Left ventricle myocardium inferior (tissue), 1 donor: Measurements from ENCODE around the gene USP24. TPM values are rescaled to one million over a fixed set of nuclear protein-coding genes. Genes with fewer than 3 reads are reported as not detected.

ENCODE experiments used
- DNase-seq: peaks from one replicate; pipeline ENCODE4 v3.0.0-alpha.2; 2020
- H3K27ac ChIP-seq: fragments of 200-600 bp; replicated peaks from 2 replicates; pipeline ENCODE4 v1.8.0; 2021
- H3K27me3 ChIP-seq: fragments of 200-600 bp; 2 replicates; pipeline ENCODE4 v1.8.0; 2021; ENCODE audit warnings: low read depth
- H3K36me3 ChIP-seq: fragments of 200-600 bp; 2 replicates; pipeline ENCODE4 v1.8.0; 2021
- H3K4me1 ChIP-seq: fragments of 200-600 bp; 2 replicates; pipeline ENCODE4 v1.8.0; 2021
- H3K4me3 ChIP-seq: fragments of 200-600 bp; 2 replicates; pipeline ENCODE4 v1.8.0; 2021; ENCODE audit warnings: mild to moderate bottlenecking, moderate library complexity
- H3K9me3 ChIP-seq: fragments of 200-600 bp; replicated peaks from 2 replicates; pipeline ENCODE4 v1.8.0; 2021
- CTCF ChIP-seq: fragments of 200-600 bp; IDR thresholded peaks from 2 replicates; pipeline ENCODE4 v1.8.0; 2021; ENCODE audit warnings: antibody characterized with exemption, mild to moderate bottlenecking, borderline replicate concordance
- intact Hi-C: fragments of 100-400 bp; cut with micrococcal nuclease; formaldehyde crosslinking; loops from one replicate; pipeline ENCODE4 v1.11.0; 2022
- total RNA-seq: library from RNA; stranded (reverse); fragmentation: NEBNext Ultra II Directional; extraction: Animal tissue kit (Norgen Biotek cat#: 25700); gene quantifications from one replicate; pipeline ENCODE4 v1.2.1, GENCODE V29; 2021
- donor health status: DM: no; HTN: yes; CAD: no; lungs with severe emphysema.

Gene USP24
- total RNA-seq, 1 donor from 2014 or later = 39.5 TPM

DNA sequence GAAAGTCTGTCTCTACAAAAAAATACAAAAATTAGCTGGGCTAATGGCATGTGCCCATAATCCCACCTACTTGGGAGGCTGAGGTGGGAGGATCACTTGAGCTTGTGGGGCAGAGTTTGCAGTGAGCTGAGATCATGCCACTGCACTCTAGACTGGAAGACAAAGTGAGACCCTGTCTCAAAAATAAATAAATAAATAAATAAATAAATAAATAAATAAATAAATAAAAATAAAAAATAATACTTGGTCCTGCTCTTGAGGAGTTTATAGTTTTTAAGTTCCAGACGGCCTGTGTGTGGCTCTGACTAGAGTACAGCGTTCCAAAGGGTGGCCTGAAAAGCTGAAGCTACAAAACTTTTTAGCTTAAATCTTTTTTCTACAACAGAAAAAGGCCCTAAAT lies 140.7 kb downstream of the USP24 start:
- peaks cover 99% of the 10 kb centered on the region for H3K36me3 ChIP-seq
- no peak overlapping the region for H3K4me3 ChIP-seq
- peaks cover 20% of the 10 kb centered on the region for H3K4me1 ChIP-seq
- intact Hi-C loops = no loop called here
- DNase-seq = no peak
- no peaks in the 10 kb centered on the region for H3K9me3 ChIP-seq
- no peak overlapping the region for H3K27ac ChIP-seq
- no peak for TF ChIP-seq CTCF
- H3K27me3 ChIP-seq = no peaks in the 10 kb centered on the region

DNA sequence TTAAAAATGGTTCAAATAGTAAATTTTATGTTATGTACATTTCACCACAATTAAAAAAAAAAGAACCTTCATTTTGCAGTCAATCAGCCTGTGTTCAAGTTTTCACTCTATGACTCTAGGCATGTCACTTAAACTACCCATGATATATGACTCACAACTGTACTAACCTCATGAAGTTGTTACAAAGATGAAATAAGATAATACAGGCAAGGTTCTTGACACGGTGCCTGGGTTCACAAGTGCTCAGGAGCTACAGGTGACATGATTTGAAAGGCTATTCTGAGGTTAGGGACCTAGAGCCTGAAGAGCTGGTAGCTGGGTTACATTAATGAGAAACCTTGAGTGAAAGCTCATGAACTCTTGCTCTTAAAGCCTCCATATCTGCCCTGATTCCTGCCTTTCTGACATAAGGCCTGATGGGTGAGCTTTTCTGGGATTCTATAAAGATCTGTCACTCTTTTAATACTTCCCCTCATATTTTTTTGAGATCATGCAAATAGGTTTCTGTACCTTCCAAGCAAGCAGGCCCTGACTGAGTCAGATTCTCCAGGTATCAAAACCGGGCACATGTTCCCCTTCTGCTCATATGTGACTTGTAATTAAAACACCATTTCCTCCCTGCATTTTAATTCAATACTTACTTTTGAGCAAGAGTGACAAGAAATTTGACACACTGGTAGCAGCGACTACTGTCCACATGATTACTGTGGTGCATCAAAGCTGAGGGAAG lies 141.8 kb downstream of the USP24 start:
- Histone ChIP-seq H3K4me3 (no peak overlapping the region), H3K27me3 (no peaks in the 10 kb centered on the region), H3K27ac (no peak overlapping the region), H3K36me3 (peaks cover 98% of the 10 kb centered on the region), H3K9me3 (no peaks in the 10 kb centered on the region), H3K4me1 (peaks cover 27% of the 10 kb centered on the region)
- no peak for DNase-seq
- no peak for TF ChIP-seq CTCF
- intact Hi-C loops = no loop called here

GRCh38 chr1:55071477-55071876 lies 143.7 kb downstream of the USP24 start:
- Histone ChIP-seq H3K36me3 (peaks cover 92% of the 10 kb centered on the region), H3K9me3 (no peaks in the 10 kb centered on the region), H3K27ac (peak overlapping the region; percentile 45), H3K4me1 (peaks cover 45% of the 10 kb centered on the region), H3K27me3 (no peaks in the 10 kb centered on the region), H3K4me3 (no peak overlapping the region)
- DNase-seq = no peak
- peak; percentile 36 for TF ChIP-seq CTCF
- intact Hi-C loops = no loop called here

DNA sequence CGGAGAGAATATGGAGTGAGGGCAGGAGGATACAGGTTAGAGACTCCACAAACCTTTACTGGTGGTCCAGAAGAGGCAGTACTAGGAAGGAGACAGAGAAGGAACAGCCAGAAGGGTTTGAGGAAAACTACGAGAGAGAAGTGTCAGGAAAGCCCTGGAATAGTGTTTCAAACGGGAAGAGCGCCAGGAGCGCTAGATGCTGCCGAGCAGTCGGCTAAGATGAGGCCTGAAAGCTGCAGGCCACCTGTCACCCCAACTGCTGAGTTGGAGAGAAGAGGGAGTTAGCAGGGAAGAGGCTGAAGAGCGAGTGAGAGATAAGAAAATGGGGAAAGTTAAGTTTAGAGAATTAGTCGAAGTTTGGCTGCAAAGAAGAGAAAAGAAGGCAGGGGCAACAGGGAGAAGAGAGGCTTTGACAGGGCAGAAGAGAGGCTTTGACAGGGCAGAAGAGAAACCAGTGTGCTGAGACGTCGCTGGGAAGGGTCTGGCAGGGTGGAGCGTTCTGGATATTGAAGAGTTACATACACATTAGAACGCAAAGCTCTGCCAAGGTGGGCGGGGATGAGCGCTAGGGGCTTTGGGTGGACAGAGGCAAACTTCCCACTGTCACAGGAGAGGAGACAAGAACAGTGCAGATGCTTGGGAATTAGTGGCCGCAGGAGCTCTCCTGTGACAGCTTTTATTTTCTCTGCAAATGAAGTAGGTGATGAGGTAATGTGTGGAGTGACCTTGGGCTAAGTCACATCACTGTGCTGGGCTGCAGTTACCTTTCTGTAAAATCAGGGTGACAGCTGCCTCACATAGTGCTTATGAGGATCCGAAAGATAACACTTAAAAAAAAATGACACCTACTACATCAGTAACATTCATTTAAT lies 144.6 kb downstream of the USP24 start:
- Histone ChIP-seq H3K27me3 (no peaks in the 10 kb centered on the region), H3K27ac (peak overlapping the region; percentile 45), H3K4me1 (peaks cover 55% of the 10 kb centered on the region), H3K9me3 (no peaks in the 10 kb centered on the region), H3K4me3 (no peak overlapping the region), H3K36me3 (peaks cover 89% of the 10 kb centered on the region)
- no peak for DNase-seq
- no peak for TF ChIP-seq CTCF
- intact Hi-C loops = no loop called here

GRCh38 chr1:55069280-55069679 lies 145.9 kb downstream of the USP24 start:
- Histone ChIP-seq H3K36me3 (peaks cover 77% of the 10 kb centered on the region), H3K27me3 (no peaks in the 10 kb centered on the region), H3K4me3 (no peak overlapping the region), H3K27ac (no peak overlapping the region), H3K9me3 (no peaks in the 10 kb centered on the region), H3K4me1 (peaks cover 67% of the 10 kb centered on the region)
- no peak for DNase-seq
- TF ChIP-seq CTCF = no peak
- intact Hi-C loops = no loop called here
